Large intestine (tissue), 3 donors: ENCODE results near the gene CDX1. TPM values are rescaled to one million over a fixed set of nuclear protein-coding genes. Genes with fewer than 3 reads are reported as not detected.
"Not testable (repeated sequence)": the region's sequence is repeated elsewhere in the genome, so short reads cannot be mapped to it uniquely, and the experiment has no call there.

ENCODE experiments used
- DNase-seq, 2 donors: peaks; one replicate each; pipeline versions ENCODE4 v3.0.0 to v3.0.0-alpha.2; 2013
- H3K27ac ChIP-seq: one replicate; pipeline ENCODE4 v1.5.1; 2013; ENCODE audit warnings: low read length
- H3K27me3 ChIP-seq: 2 replicates; pipeline ENCODE4 v1.6.1; 2013; ENCODE audit warnings: low read length; ENCODE audit not compliant: control insufficient read depth, insufficient read depth
- H3K36me3 ChIP-seq: 2 replicates; pipeline ENCODE4 v1.6.1; 2013; ENCODE audit warnings: low read length; ENCODE audit not compliant: control insufficient read depth, insufficient read depth
- H3K4me1 ChIP-seq: one replicate; pipeline ENCODE4 v1.6.1; 2013; ENCODE audit warnings: low read length; ENCODE audit not compliant: control insufficient read depth, insufficient read depth
- H3K4me3 ChIP-seq: one replicate; pipeline ENCODE4 v1.5.1; 2013; ENCODE audit warnings: low read length
- H3K9me3 ChIP-seq: one replicate; pipeline ENCODE4 v1.6.1; 2013; ENCODE audit warnings: mild to moderate bottlenecking, low read depth, low read length, moderate library complexity; ENCODE audit not compliant: control insufficient read depth
- WGBS: methylation state at CpG from one replicate; pipeline ENCODE4 v1.1.5; 2013; ENCODE audit warnings: low lambda C conversion rate; ENCODE audit not compliant: insufficient coverage; 5-methylcytosine and 5-hydroxymethylcytosine counted together
- polyA plus RNA-seq: library from polyadenylated mRNA; unstranded; fragments of 120-200 nt; gene quantifications from one replicate; pipeline ENCODE4 v1.2.1, GENCODE V29; 2013

Gene CDX1
- polyA plus RNA-seq, 1 donor = 196 TPM

- H3K27me3 ChIP-seq = no peaks in the 10 kb centered on the region
- H3K27ac ChIP-seq = no peak overlapping the region
- DNase-seq = no peak
- H3K4me3 ChIP-seq = no peak overlapping the region
- no peaks in the 10 kb centered on the region for H3K9me3 ChIP-seq
- H3K4me1 ChIP-seq = no peaks in the 10 kb centered on the region
- WGBS = no CpG with 5 or more reads among the region's 5 CpGs
- no peaks in the 10 kb centered on the region for H3K36me3 ChIP-seq
These were observed 60.5 kb downstream of the CDX1 start for GRCh38 chr5:150227036-150227435.

- Histone ChIP-seq H3K4me1 (no peaks in the 10 kb centered on the region), H3K4me3 (no peak overlapping the region), H3K27ac (no peak overlapping the region), H3K36me3 (no peaks in the 10 kb centered on the region), H3K9me3 (no peaks in the 10 kb centered on the region), H3K27me3 (no peaks in the 10 kb centered on the region)
- no peak for DNase-seq
- no CpG with 5 or more reads among the region's 11 CpGs for WGBS
These were observed 61.2 kb downstream of the CDX1 start for GRCh38 chr5:150227606-150228273.

- Histone ChIP-seq H3K27ac (no peak overlapping the region), H3K27me3 (no peaks in the 10 kb centered on the region), H3K36me3 (no peaks in the 10 kb centered on the region), H3K9me3 (no peaks in the 10 kb centered on the region), H3K4me3 (no peak overlapping the region), H3K4me1 (no peaks in the 10 kb centered on the region)
- no CpG with 5 or more reads among the region's 3 CpGs for WGBS
- no peak for DNase-seq
These were observed 63.0 kb downstream of the CDX1 start for GRCh38 chr5:150229571-150229970.

- Histone ChIP-seq H3K4me3 (no peak overlapping the region), H3K27me3 (no peaks in the 10 kb centered on the region), H3K9me3 (no peaks in the 10 kb centered on the region), H3K36me3 (no peaks in the 10 kb centered on the region), H3K27ac (no peak overlapping the region), H3K4me1 (no peaks in the 10 kb centered on the region)
- no CpG with 5 or more reads among the region's 7 CpGs for WGBS
- no peak for DNase-seq
These were observed 64.3 kb downstream of the CDX1 start for GRCh38 chr5:150230842-150231241.

- H3K4me3 ChIP-seq, H3K36me3 ChIP-seq, H3K4me1 ChIP-seq, DNase-seq, H3K27ac ChIP-seq, H3K9me3 ChIP-seq, H3K27me3 ChIP-seq: not testable (repeated sequence)
- WGBS = no CpG with 5 or more reads among the region's 5 CpGs
These were observed 67.1 kb downstream of the CDX1 start for GRCh38 chr5:150233706-150234105.

Other genes with a start within 250 kb of the CDX1 start
- gene PDE6A, start 222.0 kb upstream of the CDX1 start, polyA plus RNA-seq = 1.0 TPM
- 88.7 TPM for gene SLC26A2, start 206.0 kb upstream of the CDX1 start, polyA plus RNA-seq
- gene TIGD6, start 166.1 kb upstream of the CDX1 start, polyA plus RNA-seq = 5.4 TPM
- 36.8 TPM for gene HMGXB3, start 166.0 kb upstream of the CDX1 start, polyA plus RNA-seq
- gene CSF1R, start 80.2 kb upstream of the CDX1 start, polyA plus RNA-seq = 31.0 TPM
- 18.6 TPM for gene PDGFRB, start 10.9 kb upstream of the CDX1 start, polyA plus RNA-seq
- 5.7 TPM for gene SLC6A7, start 23.3 kb downstream of the CDX1 start, polyA plus RNA-seq
- 1.1 TPM for gene CAMK2A, start 123.0 kb downstream of the CDX1 start, polyA plus RNA-seq
- gene ARSI, start 136.1 kb downstream of the CDX1 start, polyA plus RNA-seq = 2.2 TPM
- gene TCOF1, start 190.9 kb downstream of the CDX1 start, polyA plus RNA-seq = 23.9 TPM
- gene CD74, start 246.1 kb downstream of the CDX1 start, polyA plus RNA-seq = 742 TPM